Middle frontal gyrus (tissue), 1 donor: ENCODE data around the gene WFDC12.

Source experiments
- DNase-seq: peaks from one replicate; pipeline ENCODE4 v3.0.0-alpha.2; 2015; ENCODE audit warnings: low spot score; ENCODE audit errors: extremely low spot score

Gene WFDC12

GRCh38 chr20:45091366-45091765, 32.9 kb downstream of the WFDC12 start:
- no peak for DNase-seq

GRCh38 chr20:45090481-45090880, 33.8 kb downstream of the WFDC12 start:
- DNase-seq, result no peak

DNA sequence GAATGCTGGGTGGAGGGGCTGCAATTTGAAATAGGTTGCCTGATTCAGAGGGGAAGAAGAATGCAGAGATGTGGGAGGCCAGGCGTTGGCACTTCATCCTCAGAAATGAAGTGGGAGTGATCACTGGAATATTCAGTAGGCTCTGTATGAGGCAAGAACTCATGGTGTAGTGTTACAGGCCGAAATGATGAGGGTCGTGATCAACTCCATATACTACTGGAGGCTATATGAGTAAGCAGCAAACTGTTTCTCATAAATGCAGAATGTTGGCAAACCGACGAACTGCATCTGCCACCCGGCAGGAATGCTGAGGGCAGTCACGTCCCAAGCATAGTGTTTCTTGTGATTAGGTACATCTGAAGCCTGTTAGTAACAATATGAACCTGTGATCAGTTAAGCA, 36.0 kb downstream of the WFDC12 start:
- DNase-seq, result no peak

DNA sequence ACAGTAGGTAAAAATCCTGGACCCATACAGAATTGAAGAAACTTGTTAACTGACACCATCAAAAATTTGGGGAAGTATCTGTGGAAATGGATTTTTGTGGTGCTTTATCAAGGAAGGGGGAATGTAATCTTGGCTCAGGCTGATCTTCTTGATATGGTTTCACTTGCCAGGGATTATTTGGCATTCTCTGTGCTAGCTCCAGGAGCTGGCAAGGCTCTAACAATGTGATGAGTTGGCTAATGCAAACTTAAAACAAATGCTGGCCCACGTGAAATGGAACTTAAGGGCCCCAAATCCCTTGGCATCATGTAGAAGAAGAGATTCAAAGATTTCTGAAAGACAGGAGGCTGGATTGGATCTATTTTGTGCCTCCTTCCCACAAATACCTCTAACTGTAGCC, 36.5 kb downstream of the WFDC12 start:
- no peak for DNase-seq

DNA sequence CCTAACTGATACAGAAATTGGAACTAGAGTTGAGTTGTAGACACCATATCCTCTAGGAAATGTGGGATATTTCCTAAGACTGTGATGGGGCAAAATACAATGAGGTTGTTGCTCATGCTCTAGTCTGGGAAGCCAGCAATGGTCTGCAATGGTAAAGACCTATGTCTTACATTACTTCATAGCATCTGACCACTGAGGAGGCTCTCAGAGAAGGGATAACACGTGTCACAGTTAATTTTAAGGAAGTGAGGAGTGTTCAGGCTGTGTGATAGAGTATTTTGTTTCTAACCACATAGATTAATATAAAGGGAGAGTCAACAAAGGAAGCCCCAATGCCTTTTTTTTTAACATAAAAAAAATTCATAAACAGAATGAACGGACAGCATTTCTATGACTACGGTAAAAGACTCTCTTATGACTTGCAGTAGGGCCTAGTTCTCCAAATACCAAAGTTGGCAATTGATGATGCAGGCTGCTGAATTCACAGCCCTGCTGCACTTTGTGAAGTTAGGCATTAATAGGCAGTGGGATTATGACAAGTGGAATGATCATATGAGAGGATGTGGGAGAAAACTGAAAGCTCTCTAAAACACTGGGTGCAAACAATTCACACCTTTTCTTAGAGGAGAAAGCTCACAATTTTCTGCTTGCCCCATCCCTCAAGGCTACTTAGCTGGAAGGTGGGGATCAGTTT, 37.0 kb downstream of the WFDC12 start:
- DNase-seq, result no peak

GRCh38 chr20:45085867-45086266, 38.4 kb downstream of the WFDC12 start:
- DNase-seq, result no peak

DNA sequence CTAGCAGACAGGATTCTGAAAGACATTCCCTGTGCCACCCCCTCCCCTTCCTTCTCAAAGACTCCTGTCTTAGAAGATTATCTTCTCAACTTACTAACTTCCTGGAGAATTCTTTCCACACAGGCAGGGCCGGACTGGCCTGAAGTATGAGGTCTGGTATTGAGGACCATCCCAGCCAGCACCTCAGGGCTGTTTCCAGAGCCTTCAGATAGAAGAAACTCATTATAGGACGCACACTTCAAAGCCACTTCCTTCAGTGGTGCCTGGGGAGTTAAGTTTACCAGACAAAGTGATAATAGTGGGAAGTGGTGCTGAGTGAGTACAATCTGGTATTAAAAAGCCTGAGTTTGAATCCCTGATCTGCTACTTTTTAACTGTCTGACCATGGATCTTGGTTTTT, 39.0 kb downstream of the WFDC12 start:
- DNase-seq, result no peak

- DNase-seq, result no peak
Observed at GRCh38 chr20:45083127-45083526, 41.1 kb downstream of the WFDC12 start.

DNA sequence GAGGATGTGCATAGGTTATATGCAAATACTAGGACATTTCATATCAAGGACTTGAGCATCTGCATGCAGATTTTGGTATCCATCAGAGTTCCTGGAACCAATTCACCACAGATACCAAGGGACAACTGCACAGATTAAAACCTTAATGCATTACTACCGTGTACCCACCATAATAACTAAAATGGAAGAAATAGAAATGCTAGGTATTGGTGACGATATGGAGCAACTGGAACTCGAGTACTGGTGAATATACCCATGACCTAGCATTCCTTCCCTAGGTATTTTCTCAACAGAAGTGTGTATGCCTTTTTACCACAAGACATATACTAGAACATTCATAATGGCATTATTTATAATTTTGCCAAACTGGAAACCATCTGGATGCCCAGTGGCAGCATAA, 41.8 kb downstream of the WFDC12 start:
- DNase-seq, result no peak

GRCh38 chr20:45080867-45081624, 43.2 kb downstream of the WFDC12 start:
- no peak for DNase-seq

DNA sequence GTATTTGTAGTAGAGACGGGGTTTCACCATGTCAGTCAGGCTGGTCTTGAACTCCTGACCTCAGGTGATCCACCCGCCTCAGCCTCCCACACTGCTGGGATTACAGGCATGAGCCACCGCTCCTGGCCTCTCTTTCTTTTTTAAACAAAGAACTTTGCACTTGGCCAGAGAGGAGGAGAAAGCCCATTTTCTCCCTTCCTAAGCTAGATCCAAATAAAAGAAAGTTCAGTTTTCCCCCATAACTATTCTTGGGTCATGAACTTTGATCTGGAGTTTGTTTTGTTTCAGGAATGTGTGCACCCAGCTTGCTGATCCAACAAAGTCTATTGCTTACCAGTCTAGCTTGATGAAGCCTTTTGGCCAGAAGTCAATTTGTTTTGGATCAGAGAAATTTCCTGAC, 46.7 kb downstream of the WFDC12 start:
- DNase-seq, result no peak
